A549 (cell line): ENCODE results near the gene ITGB1BP1. TPM values are rescaled to one million over a fixed set of nuclear protein-coding genes. Genes with fewer than 3 reads are reported as not detected.

ENCODE experiments used
- ATAC-seq, 2 experiments: fragments of 200-7000 bp in 1 of 2; fragments of >200 bp in 1 of 2; cut with Nextera tagmentation in 1 of 2; cut with Tn5 transposase in 1 of 2; 3 replicates each; pipeline versions ENCODE4 v1.8.0 to v1.9.1; 2018 to 2020; ENCODE audit warnings: mild to moderate bottlenecking in 1 of 2, moderate library complexity in 1 of 2
- CTCF ChIA-PET: fragments of 300-600 bp; sonication (Branson Sonifier 250); formaldehyde crosslinking; extraction: SDS; loops from one replicate; lab custom pipeline; 2021; ENCODE audit warnings: antibody characterized with exemption, inconsistent platforms; lab: Yijun Ruan, JAX
- POLR2A ChIA-PET: fragments of 350-600 bp; formaldehyde crosslinking; extraction: SDS; loops from one replicate; lab custom pipeline; 2021; ENCODE audit warnings: antibody characterized with exemption, inconsistent platforms; lab: Yijun Ruan, JAX
- DNase-seq, 2 experiments: peaks; one replicate each; pipeline versions ENCODE4 v3.0.0 to v3.0.0-alpha.2; 2011 to 2016; ENCODE audit warnings: low read depth in 1 of 2, low spot score in 1 of 2
- FAIRE-seq: peaks from 2 replicates; lab custom pipeline; 2011; peaks lifted over from hg19 to GRCh38; lab: Jason Lieb, UNC
- H3K27ac ChIP-seq, 2 experiments: fragments of >200 bp; sonication (Bioruptor Twin); formaldehyde crosslinking; 3 replicates each; pipeline ENCODE4 v1.5.1; 2016 to 2017
- H3K4me1 ChIP-seq: fragments of >200 bp; sonication (Bioruptor Twin); formaldehyde crosslinking; 3 replicates; pipeline ENCODE4 v1.6.1; 2016
- H3K4me2 ChIP-seq: fragments of >200 bp; sonication (Bioruptor Twin); formaldehyde crosslinking; 3 replicates; pipeline ENCODE4 v1.6.1; 2016
- H3K4me3 ChIP-seq: fragments of >200 bp; sonication (Bioruptor Twin); formaldehyde crosslinking; 3 replicates; pipeline ENCODE4 v1.5.1; 2016
- H3K9me3 ChIP-seq: fragments of >200 bp; sonication (Bioruptor Twin); formaldehyde crosslinking; 3 replicates; pipeline ENCODE4 v1.6.1; 2016
- BHLHE40 ChIP-seq: IDR thresholded peaks from 2 replicates; pipeline ENCODE4 v1.6.1; 2012; ENCODE audit warnings: low read depth, low read length, inconsistent platforms
- EHF ChIP-seq: fragments of 250-450 bp; sonication (Bioruptor Pico); IDR thresholded peaks from 2 replicates; pipeline ENCODE4 v1.5.0; 2020; ENCODE audit warnings: mild to moderate bottlenecking
- EHMT2 ChIP-seq: fragments of 200-600 bp; sonication (generic); IDR thresholded peaks from 2 replicates; pipeline ENCODE4 v1.6.1; 2016; ENCODE audit warnings: antibody characterized with exemption, low read depth, mild to moderate bottlenecking, moderate library complexity
- EP300 ChIP-seq, 2 experiments: fragments of >200 bp; sonication (Bioruptor Twin); formaldehyde crosslinking; IDR thresholded peaks; 2 replicates in 1 of 2; 3 replicates in 1 of 2; pipeline ENCODE4 v1.6.1; 2016 to 2017
- FOSB ChIP-seq: fragments of 250-450 bp; sonication (Bioruptor Pico); IDR thresholded peaks from 2 replicates; pipeline ENCODE4 v1.5.0; 2020; ENCODE audit warnings: mild to moderate bottlenecking, moderate library complexity
- FOSL2 ChIP-seq, 2 experiments: fragments of 450-650 bp in 1 of 2; fragments of >200 bp in 1 of 2; sonication (Bioruptor Twin) in 1 of 2; formaldehyde crosslinking; IDR thresholded peaks; 2 replicates each; pipeline versions ENCODE4 v1.5.0 to v1.6.1; 2016 to 2020; ENCODE audit warnings: mild to moderate bottlenecking in 1 of 2, moderate library complexity in 1 of 2
- GATA3 ChIP-seq: IDR thresholded peaks from 2 replicates; pipeline ENCODE4 v1.6.1; 2012; ENCODE audit warnings: borderline replicate concordance
- HDAC2 ChIP-seq: fragments of 200-600 bp; sonication (generic); IDR thresholded peaks from 2 replicates; pipeline ENCODE4 v1.6.1; 2016
- MAX ChIP-seq: IDR thresholded peaks from 2 replicates; pipeline ENCODE4 v1.6.1; 2012
- NFE2L2 ChIP-seq: fragments of 150-350 bp; conservative IDR thresholded peaks from 2 replicates; pipeline ENCODE4 v1.6.1; 2014; ENCODE audit warnings: low read length
- NPAS2 ChIP-seq: fragments of 250-450 bp; sonication (Bioruptor Pico); IDR thresholded peaks from 2 replicates; pipeline ENCODE4 v1.8.0; 2022; ENCODE audit warnings: mild to moderate bottlenecking, moderate library complexity, borderline replicate concordance
- PHF8 ChIP-seq: fragments of 200-600 bp; sonication (generic); IDR thresholded peaks from 2 replicates; pipeline ENCODE4 v1.6.1; 2016; ENCODE audit warnings: low read depth, mild to moderate bottlenecking, antibody characterized with exemption, moderate library complexity, borderline replicate concordance
- RAD21 ChIP-seq, 2 experiments: fragments of >200 bp in 1 of 2; sonication (Bioruptor Twin) in 1 of 2; formaldehyde crosslinking in 1 of 2; IDR thresholded peaks in 1 of 2; conservative IDR thresholded peaks in 1 of 2; 2 replicates in 1 of 2; 3 replicates in 1 of 2; pipeline ENCODE4 v1.6.1; 2012 to 2018; ENCODE audit warnings: inconsistent platforms in 1 of 2
- REST ChIP-seq: fragments of 200-600 bp; sonication (generic); IDR thresholded peaks from 2 replicates; pipeline ENCODE4 v1.6.1; 2016; ENCODE audit warnings: antibody characterized with exemption, mild to moderate bottlenecking, moderate library complexity
- RNF2 ChIP-seq: fragments of 200-600 bp; sonication (generic); IDR thresholded peaks from 2 replicates; pipeline ENCODE4 v1.6.1; 2016; ENCODE audit warnings: low read depth, mild to moderate bottlenecking, antibody characterized with exemption, moderate library complexity, borderline replicate concordance
- SREBF2 ChIP-seq: fragments of 450-650 bp; IDR thresholded peaks from 2 replicates; pipeline ENCODE4 v1.6.1; 2014; ENCODE audit warnings: mild to moderate bottlenecking, moderate library complexity
- TP53 ChIP-seq: fragments of 250-450 bp; sonication (Bioruptor Pico); IDR thresholded peaks from 2 replicates; pipeline ENCODE4 v1.5.0; 2021; ENCODE audit warnings: mild to moderate bottlenecking, moderate library complexity
- WGBS: methylation state at CpG from one replicate; pipeline ENCODE4 v1.1.6; 2017; ENCODE audit errors: missing lambda C conversion rate; 5-methylcytosine and 5-hydroxymethylcytosine counted together
- polyA plus RNA-seq, 4 experiments: library from polyadenylated mRNA; depleted of rRNA in 3 of 4; stranded (reverse); fragments of >200 nt; fragmentation: RNase III in 1 of 4; extraction: RNeasy Plus Mini Kit Qiagen cat#74134 plus additional on column Dnase treatment in 1 of 4; gene quantifications; 2 replicates in 3 of 4; 3 replicates in 1 of 4; pipeline ENCODE4 v1.2.3, GENCODE V29; 2011 to 2017
- TF ChIP-seq, protein P1 (sequence below): fragments of 150-350 bp; IDR thresholded peaks from 2 replicates; pipeline ENCODE4 v1.6.1; 2014; ENCODE audit warnings: low read depth, mild to moderate bottlenecking, low read length
- TF ChIP-seq, protein P2 (sequence below): fragments of 250-450 bp; sonication (Bioruptor Pico); IDR thresholded peaks from 2 replicates; pipeline ENCODE4 v1.5.0; 2020; ENCODE audit warnings: low read depth, mild to moderate bottlenecking, moderate library complexity
- TF ChIP-seq, protein P3 (sequence below): fragments of >200 bp; sonication (Bioruptor Twin); formaldehyde crosslinking; IDR thresholded peaks from 3 replicates; pipeline ENCODE4 v1.6.1; 2016

Gene ITGB1BP1
- polyA plus RNA-seq, 2 of the 4 experiments (the other 2 are of a cell fraction) = 99.3 to 136 TPM

DNA sequence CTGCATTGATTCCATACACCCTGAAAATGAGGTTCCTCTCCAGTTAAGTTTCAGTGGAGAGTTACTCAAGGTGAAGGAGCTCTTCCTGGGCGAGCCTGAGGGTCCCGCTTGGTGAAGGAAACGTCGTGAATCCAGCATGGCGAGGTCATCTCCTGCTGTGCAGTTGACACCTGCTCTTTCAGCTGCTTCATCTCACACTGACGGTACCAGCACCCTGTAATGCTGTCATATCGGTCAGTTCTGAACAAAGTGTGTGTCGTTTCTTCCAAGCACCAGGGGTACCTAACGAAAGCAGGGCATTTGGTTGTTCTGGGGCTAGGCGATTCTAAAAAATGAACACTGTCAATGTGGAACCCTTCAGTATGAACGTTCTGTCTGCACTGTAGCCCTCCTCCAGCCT, 52.6 kb downstream of the ITGB1BP1 start:
- CTCF ChIA-PET = interaction anchor here (0.6 to 5.5 kb wide), 29 partner anchors 10 to 286 kb away, joined by 3 to 67 read pairs (median 4); partner anchors contain the start of gene ASAP2
- FAIRE-seq (no peak), ATAC-seq (no peak), DNase-seq (no peak)
- Histone ChIP-seq H3K27ac (no peak overlapping the region), H3K9me3 (no peaks in the 10 kb centered on the region), H3K4me3 (no peak overlapping the region), H3K4me1 (no peaks in the 10 kb centered on the region), H3K4me2 (no peak overlapping the region)
- 87% methylated on average over 11 of the region's 11 CpGs for WGBS
- POLR2A ChIA-PET = no interaction called here
- TF ChIP-seq GATA3 (no peak), NPAS2 (no peak), SREBF2 (no peak), FOSB (CRISPR knock-in tag) (no peak)
- TF ChIP-seq, protein P1, sequence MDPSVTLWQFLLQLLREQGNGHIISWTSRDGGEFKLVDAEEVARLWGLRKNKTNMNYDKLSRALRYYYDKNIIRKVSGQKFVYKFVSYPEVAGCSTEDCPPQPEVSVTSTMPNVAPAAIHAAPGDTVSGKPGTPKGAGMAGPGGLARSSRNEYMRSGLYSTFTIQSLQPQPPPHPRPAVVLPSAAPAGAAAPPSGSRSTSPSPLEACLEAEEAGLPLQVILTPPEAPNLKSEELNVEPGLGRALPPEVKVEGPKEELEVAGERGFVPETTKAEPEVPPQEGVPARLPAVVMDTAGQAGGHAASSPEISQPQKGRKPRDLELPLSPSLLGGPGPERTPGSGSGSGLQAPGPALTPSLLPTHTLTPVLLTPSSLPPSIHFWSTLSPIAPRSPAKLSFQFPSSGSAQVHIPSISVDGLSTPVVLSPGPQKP = no peak

- no peak for FAIRE-seq
- CTCF ChIA-PET = interaction anchor here (0.5 to 2.0 kb wide), 6 partner anchors 9 to 160 kb away, joined by 3 to 7 read pairs (median 4); partner anchors contain the start of gene ASAP2
- TF ChIP-seq, protein P2, sequence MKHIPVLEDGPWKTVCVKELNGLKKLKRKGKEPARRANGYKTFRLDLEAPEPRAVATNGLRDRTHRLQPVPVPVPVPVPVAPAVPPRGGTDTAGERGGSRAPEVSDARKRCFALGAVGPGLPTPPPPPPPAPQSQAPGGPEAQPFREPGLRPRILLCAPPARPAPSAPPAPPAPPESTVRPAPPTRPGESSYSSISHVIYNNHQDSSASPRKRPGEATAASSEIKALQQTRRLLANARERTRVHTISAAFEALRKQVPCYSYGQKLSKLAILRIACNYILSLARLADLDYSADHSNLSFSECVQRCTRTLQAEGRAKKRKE = no peak
- TF ChIP-seq HDAC2 (no peak), EHF (CRISPR knock-in tag) (no peak), BHLHE40 (no peak), PHF8 (no peak), FOSL2 (IDR thresholded peaks at IDR 0.05) (no peak), FOSL2 (CRISPR knock-in tag; IDR thresholded peaks at IDR 0.05) (no peak), NFE2L2 (no peak), TP53 (no peak), RAD21 (conservative IDR thresholded peaks at IDR 0.05 in 1 of 2, IDR thresholded peaks at IDR 0.05 in 1 of 2) (no peak), EP300 (IDR thresholded peaks at IDR 0.05) (no peak), EHMT2 (no peak), RNF2 (no peak), MAX (no peak), REST (no peak)
- TF ChIP-seq, protein P1 = no peak
- TF ChIP-seq, protein P3, sequence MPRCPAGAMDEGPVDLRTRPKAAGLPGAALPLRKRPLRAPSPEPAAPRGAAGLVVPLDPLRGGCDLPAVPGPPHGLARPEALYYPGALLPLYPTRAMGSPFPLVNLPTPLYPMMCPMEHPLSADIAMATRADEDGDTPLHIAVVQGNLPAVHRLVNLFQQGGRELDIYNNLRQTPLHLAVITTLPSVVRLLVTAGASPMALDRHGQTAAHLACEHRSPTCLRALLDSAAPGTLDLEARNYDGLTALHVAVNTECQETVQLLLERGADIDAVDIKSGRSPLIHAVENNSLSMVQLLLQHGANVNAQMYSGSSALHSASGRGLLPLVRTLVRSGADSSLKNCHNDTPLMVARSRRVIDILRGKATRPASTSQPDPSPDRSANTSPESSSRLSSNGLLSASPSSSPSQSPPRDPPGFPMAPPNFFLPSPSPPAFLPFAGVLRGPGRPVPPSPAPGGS = no peak
- TF ChIP-seq, all 56 proteins: peak for 0
- Histone ChIP-seq H3K4me1 (no peaks in the 10 kb centered on the region), H3K4me3 (no peak overlapping the region), H3K9me3 (no peaks in the 10 kb centered on the region), H3K4me2 (no peak overlapping the region), H3K27ac (no peak overlapping the region)
- 94% methylated on average over 6 of the region's 6 CpGs for WGBS
- DNase-seq (no peak), ATAC-seq (no peak)
- POLR2A ChIA-PET = no interaction called here
Measured at GRCh38 chr2:9366026-9366425, 57.3 kb downstream of the ITGB1BP1 start.
